NCI-H774 (cell line): ENCODE results near the gene LRRTM1.

Experiments
- DNase-seq: peaks from one replicate; lab custom pipeline; 2025; lab: John Stamatoyannopoulos, UW

LRRTM1 gene

DNA sequence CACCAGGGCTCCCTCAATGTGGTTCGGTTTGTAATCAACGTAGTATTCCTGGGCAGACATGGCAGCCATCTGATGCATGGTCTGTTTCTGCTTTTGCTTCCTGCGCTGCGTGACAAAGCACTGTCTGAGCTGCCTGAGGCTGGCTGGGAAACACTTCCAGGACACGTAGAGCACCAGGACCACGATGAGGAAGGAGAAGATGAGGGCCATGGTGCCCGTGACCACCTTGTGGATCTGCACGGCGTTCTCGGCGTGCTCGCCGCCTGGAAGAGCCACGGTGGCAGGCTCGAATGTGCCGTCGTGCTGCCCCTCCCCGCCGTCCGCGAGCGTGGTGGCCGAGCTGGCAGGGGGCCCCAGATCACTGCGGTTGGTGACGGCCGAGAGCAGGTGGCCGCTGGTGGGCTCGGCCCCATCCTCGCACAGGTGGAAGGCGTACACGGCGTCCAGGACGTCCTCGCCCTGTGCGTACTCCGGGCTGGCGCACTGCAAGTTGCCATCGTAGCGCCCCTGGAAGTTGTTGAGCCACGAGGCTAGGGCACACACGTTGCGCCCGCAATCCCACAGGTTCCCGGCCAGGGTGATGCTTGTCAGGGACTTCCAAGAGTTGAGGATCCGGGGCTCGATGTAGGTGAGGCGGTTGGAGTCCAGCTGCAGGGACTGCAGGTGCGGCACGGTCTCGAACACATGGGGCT is 2.1 kb downstream of the LRRTM1 start:
- no peak for DNase-seq

DNA sequence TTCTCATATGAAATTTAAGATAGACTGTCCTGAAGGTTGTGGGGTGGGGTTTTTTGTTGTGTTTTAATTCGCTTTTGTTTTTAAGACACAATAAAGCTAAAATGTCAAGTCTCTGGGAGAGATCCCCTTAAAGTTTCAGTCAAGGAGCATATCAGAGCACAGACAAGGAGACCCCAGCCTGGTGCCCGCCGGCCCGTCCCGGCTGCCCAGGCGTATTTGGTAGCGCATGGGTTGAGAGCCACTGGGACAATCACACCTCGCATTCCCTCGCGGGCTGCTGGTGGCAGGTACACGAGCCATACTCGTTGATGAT is 2.6 kb downstream of the LRRTM1 start:
- DNase-seq: no peak

DNA sequence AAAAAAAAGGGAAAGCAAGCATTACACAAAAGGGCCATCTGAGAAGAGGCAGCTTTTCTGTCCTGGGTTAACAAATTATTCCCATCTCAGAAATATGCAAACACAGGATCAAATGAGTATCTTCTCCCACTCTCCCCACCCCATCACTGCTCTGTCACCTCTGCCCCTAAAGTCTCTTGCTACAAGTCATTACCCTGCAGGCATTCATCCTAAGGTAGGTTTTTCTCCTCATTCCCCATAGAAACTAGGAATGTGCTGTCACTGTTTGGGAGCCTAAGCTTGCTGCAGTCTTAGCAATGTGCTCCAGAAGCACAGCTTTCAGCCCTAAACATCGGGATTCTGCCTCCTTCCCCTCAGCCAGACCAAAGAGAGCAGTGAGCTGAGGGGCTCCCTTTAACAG is 3.6 kb downstream of the LRRTM1 start:
- no peak for DNase-seq

DNA sequence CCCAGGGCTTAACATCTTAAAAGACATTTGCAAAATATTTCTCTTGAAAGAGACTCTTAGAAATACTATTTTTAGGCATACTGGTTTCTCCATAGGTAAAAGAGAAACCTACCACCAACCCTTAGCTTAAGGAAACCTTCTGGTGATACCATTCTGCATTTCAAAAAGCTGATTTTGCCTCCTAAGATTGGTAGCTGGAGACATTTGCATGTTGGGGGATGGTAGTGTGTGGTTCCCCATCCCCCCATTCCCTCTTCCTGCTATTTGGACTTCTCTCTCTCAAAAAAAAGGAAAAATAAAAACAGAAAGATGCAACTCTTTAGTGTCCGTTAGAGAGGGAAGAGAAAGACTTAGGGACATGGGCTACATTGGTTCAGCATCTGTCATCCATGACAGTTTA is 4.2 kb downstream of the LRRTM1 start:
- DNase-seq: no peak

DNA sequence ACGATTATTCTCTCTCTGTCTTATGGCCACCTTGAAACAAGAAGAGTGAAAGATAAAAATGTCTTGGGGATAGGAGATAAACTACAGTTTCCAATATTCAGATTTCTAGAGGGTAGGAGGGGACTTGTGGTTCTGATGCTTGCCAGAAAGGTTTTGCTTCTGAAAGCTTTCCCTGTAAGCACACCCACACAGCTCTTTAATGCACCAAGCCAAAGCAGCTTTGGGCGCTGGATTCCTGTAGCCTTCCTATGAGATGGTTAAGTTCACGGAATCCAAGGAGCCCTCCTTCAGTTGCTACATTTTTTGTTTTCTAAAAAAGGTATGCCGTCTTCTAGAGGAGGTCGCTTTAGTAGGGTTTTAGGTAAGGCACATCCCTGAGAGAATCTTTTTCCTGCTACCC is 4.9 kb downstream of the LRRTM1 start:
- DNase-seq: no peak

DNA sequence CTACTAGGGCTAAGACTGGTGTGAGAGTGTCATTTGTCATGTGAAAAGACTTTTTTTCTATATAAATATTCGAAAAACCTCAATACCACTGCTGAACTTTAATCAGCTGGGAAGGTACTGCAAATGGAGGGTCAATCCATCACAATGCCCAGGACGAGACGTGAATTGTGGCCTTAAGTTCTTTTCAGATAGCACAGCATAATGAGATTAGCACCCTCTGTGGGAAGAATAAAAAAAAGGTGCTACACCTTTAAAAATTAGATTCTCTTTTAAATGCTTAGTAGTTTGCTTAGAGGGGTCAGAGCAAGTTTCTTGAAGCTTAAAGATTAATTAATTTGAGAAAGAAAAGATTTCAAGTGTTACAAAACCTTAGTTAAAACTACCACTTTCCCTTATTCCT is 5.6 kb downstream of the LRRTM1 start:
- DNase-seq: no peak

DNA sequence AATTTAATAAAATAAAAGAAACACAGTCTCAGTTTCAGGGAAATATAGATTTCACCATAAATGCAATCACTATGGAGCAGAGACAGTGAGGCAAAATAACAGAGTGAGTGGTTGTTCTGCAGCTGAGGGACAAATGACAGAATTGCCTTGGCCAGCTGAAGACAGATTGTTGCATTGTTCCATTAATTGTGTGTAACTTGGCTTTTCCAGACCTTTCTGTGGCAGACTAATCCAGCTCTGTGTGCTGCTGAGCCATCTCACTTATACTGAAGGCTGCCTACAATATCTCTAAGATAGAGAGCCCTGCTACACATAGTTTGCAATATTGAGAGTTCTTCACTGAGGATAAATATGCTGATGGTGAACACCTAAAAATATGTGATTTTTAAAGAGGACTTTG is 11.5 kb downstream of the LRRTM1 start:
- no peak for DNase-seq

DNA sequence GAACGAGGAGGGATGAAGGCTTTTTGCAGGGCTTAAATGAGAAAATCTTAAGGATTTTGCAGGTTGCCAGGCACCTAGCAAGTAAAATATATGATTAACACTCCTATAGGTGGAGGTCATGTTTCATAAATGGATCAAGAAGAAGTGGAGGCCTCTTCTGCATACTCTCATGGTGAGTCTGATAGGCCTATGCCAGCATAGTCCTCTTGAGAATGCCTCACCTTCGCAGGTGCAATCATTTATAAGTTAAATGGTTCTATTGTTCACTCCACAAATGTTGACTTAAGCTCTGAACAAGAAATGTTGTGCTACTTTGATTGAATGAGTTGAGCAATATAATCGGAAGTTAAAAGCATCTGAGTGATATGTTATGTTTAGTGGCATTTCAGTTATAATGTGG is 12.1 kb downstream of the LRRTM1 start:
- peak; percentile 1 for DNase-seq

DNA sequence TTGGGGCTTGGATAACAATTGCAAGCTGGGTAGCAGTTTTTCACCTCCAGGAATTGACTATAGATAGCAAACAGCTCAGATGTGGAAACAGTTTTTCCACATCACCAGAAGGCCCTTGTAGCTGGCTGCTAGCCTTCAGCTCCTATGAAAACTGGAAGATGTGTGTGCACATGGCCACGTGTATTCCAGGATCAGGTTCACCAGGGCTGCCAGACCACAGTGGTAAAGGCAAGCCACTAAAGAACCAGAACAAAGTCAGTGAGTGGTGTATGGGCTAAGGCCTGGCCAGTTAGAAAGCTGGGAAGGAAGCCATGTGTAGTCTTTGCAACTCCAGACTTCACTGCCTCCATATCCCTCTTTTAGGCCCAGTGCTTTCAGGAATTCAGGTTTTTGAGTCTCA is 12.9 kb downstream of the LRRTM1 start:
- DNase-seq: no peak

DNA sequence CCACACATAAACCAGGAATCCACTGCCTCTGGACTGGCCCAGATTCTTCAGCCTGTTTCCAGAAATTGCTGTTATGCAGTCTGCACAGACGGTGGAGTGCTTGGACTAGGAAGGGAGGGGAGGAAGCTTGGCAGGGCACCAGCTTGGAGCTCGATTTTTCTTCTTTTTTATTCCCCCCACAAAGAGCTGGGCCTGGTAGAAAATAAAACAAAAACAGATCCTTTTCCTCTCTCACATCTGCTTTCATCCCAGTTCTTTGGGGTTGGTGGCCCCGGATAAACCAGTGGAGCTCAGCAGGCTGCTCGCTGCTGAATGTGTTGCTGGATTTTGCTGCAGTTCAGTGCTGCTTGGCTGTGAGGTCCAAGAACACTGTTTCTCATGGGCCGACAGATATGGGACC is 16.0 kb downstream of the LRRTM1 start:
- no peak for DNase-seq

DNA sequence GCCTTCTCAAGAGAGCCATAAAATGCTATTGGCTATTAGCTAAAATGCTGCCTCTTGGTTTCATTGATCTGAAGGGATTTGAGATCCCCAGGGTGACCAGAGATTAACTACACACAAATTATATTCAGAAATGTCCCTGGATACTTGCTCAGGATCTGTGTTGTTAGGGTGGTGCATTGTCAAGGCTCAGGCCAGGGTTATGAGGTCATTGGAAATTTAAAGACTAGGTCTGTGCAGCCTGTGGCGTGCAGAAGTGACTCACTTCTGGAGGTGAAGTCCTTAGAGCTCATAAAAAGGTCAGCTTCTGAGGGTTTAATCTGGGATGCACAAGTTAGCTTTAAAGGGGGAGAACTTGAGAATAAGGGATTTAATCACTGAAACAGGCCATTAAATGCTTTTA is 23.5 kb downstream of the LRRTM1 start:
- no peak for DNase-seq

DNA sequence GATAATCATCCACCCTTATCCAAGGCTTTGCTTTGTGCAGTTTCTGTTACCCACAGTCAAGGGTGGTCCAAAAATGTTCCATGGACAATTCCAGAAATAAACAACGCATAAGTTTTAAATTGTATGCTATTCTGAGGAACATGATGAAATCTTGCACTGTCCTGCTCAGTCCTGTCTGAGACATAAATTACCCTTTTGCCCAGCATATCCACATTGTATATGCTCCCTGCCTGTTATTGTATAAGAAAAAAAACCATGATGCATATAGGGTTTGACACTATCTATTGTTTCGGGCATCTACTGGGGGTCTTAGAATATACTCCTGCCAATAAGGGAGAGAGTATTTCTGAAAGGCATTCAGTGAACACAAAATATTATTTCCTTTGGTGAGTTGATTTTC is 24.0 kb downstream of the LRRTM1 start:
- DNase-seq: no peak

DNA sequence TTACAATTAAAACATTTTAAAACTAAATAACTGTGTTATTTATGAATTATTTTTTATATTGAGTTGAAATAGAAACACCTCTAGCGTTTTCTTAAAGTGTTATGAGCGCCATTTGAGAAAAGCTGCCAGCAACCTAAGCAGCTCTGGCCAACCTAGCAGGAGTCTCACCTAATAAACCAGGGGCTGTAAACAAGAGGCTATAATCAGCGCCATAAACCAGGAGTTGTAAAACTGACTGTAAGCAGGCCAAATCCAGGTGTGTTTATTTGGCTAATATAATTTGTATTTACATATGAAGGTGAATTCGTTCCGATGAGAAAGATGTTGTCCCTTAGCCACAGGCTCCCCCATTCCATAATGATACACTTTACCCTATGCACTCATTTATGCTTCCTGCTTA is 34.7 kb downstream of the LRRTM1 start:
- DNase-seq: no peak

DNA sequence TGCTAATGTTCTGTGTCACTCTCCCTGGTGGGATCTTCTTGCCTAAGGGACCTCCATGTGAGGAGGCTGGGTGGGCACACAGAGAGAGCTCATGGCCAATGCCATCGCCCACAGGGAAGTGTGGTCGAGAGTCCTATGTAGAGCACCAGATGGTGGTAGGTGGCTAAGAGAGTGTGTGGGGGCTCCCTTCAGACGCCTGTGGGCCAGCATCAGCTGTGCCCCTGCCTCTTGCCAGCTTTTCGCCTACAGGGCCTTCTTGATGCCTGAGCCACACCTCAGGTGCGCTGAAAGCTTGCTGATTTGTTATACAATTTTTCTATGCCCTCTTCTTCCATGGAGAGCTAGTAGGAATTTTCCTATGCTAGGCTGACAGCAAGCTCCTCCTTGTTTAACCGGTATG is 38.3 kb downstream of the LRRTM1 start:
- no peak for DNase-seq

DNA sequence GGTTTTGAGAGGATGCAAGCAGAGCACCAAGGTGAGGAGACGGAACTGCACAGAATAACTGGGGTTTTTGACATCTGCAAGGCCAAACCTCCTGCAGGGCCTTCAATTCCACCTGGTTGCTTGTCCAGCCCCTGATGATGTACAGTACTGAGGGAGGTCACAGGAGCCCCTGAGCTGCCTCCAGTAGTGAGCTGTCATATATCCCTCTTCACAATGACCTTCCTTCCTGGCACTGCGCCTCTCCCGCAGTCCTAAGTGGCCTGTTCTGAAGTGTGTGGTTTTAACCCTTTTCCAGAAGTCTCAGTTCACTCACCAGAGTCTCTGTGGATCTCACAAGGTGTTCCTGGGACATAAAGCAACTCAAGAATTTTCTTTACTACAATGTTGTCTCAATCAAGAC is 45.3 kb downstream of the LRRTM1 start:
- no peak for DNase-seq

DNA sequence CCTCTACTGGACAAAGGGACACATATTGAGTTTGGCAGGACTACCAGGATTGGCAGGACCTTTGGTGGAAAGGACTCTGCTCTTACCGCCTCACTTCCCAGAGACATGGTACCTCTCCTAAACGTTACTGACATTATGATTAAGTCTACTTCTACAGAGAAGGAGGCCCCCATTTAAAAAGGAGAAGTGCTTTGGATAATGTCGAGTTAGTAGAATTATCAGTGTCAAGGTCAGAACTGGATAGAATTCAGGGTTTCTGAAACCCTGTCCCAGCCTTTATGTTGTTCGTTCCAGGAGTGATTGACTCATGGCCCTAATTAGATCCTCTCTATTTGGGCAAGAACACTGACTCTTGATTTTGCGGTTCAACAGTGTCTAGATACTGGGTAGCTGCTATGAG is 45.8 kb downstream of the LRRTM1 start:
- DNase-seq: no peak

DNA sequence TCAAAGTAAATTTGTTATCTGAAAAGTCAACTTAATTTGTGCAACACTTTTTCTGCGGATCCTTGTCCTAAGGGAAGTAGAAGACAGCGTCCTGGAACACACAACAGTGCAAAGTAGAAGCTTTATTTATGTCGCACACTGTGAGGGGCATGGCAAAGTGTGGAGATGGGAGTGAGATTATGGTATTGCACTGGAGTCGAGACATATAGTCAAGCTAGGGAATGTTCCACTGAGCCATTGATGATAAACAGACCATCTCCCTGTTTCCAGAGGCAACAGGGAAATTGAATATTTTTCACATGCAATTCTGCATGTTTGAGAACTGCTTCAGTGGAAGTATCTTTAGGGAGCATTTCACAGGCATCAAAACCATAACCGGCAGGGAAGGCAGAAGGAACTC is 46.2 kb downstream of the LRRTM1 start:
- DNase-seq: no peak

DNA sequence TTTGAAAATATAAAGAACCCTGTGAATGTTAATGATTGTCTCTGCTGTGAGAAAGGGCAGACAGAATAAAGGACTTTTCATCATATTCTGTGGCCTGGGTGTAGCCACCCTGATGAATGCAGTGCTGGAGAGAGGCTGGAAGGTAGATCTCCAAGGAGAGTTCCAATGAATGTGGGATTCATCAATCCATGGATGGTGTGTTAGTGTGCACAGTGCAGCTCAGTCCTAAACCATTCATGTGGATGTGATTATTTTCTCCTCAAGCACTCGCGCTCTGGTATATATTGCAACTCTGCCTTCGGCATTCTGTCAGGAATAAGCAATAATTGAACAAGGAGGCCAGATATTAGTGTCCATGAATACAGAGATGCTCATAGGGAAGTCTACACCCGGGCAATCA is 47.1 kb downstream of the LRRTM1 start:
- DNase-seq: no peak

DNA sequence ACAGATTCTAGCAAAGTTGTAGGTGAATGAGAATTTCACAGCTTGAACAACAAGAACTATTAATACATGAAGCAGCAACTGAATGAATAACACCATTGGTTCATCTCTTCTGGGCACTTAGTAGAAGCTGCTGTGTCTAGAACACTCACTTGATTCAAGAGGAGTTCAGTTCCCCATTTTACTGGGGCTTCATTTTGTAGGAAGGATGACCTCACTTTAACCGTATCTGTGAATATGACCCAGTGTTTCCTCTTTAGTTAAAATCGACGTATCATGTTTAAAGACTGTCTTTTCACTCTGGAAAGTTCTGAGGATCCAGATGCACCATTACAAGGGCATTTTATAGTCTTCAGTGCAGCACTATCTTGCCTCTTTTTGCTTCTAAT is 47.8 kb downstream of the LRRTM1 start:
- no peak for DNase-seq

DNA sequence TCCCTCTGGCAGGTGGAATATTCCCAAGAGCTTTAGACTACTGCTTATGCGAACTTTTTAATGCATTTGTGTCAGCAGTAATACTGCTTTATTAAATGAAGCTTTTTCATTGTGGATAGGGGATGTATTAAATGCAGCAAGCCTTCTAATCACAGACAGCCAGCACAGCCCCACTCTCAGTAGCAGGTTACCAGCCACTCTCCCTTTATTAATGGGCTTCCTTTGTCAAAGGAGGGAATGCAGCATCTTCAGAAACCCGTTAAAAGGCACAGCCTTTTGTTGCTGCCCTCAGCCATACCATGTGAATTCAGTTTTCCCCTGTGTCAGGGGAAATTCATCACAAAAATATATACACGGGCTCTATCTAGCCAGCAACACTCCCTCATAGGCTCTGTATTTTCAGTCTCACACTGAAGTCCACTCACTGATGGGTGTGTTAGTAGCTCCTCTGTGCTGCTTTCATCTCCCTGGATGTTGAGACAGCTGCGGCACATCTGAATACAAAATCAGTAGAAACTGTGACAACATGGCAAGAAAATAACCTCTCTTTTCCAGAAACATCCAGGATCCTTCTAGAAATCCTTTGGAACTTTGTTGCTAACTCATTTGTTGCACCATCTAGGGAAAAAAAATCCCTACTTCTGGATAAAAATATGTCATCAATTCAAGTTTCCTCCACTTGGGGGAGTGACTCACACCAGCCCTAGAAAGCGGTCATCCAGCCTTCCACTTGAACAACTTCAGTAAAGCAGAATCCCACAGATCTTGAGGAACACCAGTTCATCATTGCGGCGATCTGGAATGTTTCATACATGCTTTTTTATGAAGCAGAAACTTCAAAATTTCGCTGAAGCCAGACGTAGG is 48.4 kb downstream of the LRRTM1 start:
- DNase-seq: no peak

DNA sequence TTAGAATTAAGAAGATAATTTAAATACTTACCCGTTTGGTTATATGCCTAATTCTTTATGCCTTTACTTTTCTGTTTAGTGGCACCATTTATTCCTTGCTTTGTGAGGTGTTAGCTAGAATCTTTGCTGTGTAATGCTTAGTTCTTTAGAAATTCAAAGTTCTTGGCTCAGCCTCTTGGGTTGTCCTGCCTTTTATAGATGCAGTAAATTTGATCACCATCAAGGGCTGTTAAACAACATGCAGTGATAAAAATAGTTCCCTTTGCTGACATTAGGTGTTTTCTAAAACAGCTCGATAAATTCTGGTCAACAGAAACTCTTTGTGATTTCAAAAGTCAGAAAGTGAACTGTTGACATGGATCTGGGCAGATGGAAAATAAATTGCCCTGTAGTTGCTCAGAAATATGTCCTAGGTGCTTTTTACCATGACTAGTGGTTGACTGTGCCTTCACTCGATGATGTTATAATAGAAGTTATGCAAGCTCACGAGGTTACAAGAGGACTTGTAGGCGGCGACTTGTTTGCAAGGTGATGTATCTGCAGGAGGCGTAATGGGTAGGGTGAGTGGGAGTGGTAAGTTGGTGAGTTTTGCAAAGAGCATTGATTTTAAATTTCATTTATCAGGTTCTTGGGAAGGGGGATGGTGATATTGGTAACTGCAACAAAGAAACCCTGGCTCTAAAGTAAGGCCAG is 52.1 kb downstream of the LRRTM1 start:
- no peak for DNase-seq
